Measurements from ENCODE around the gene NHP2. TPM values are rescaled to one million over a fixed set of nuclear protein-coding genes. Genes with fewer than 3 reads are reported as not detected.

Gene NHP2
- total RNA-seq, 1 experiment from 2014 or later = 322 TPM

GRCh38 chr5:178196986-178197385, 43.3 kb upstream of the NHP2 start:
- ChIA-PET POLR2A (interaction anchor here (1.2 kb wide), 1 partner anchor 10 kb away, joined by 3 read pairs; no protein-coding TSS in a partner anchor), CTCF (interaction anchor here (0.6 to 1.2 kb wide), 6 partner anchors 51 to 790 kb away, joined by 3 to 5 read pairs (median 3); no protein-coding TSS in a partner anchor)
- Mint-ChIP-seq H3K4me3 (ENCODE audit: unreplicated experiment) (no peak overlapping the region), H3K4me1 (ENCODE audit: insufficient read depth, unreplicated experiment) (peaks cover 29% of the 10 kb centered on the region), H3K9me3 (ENCODE audit: unreplicated experiment) (no peaks in the 10 kb centered on the region), H3K27ac (ENCODE audit: low read depth, unreplicated experiment) (no peak overlapping the region), H3K27me3 (ENCODE audit: insufficient read depth, unreplicated experiment) (peaks cover 23% of the 10 kb centered on the region), H3K36me3 (ENCODE audit: insufficient read depth, unreplicated experiment) (no peaks in the 10 kb centered on the region)
- intact Hi-C loops (cut with micrococcal nuclease) = no loop called here
- TF ChIP-seq CTCF (IDR thresholded peaks at IDR 0.05; ENCODE audit: unreplicated experiment) = peak; percentile 52
- BruUV-seq (replicated peaks) = no TSS peak
- no peak for DNase-seq (ENCODE audit: unreplicated experiment)

- TF ChIP-seq CTCF (IDR thresholded peaks at IDR 0.05; ENCODE audit: unreplicated experiment) = no peak
- no peak for DNase-seq (ENCODE audit: unreplicated experiment)
- peaks cover 23% of the 10 kb centered on the region for H3K27me3 Mint-ChIP-seq (ENCODE audit: insufficient read depth, unreplicated experiment)
- H3K4me1 Mint-ChIP-seq (ENCODE audit: insufficient read depth, unreplicated experiment) = peaks cover 24% of the 10 kb centered on the region
- POLR2A ChIA-PET = interaction anchor here (0.5 to 1.2 kb wide), 2 partner anchors 11 to 1174 kb away, joined by 3 read pairs; partner anchors contain the start of gene ZNF346
- H3K36me3 Mint-ChIP-seq (ENCODE audit: insufficient read depth, unreplicated experiment) = no peaks in the 10 kb centered on the region
- intact Hi-C loops (cut with micrococcal nuclease) = no loop called here
- CTCF ChIA-PET = interaction anchor here (0.6 to 1.2 kb wide), 5 partner anchors 51 to 789 kb away, joined by 3 to 5 read pairs (median 3); no protein-coding TSS in a partner anchor
- no peak overlapping the region for H3K4me3 Mint-ChIP-seq (ENCODE audit: unreplicated experiment)
- H3K9me3 Mint-ChIP-seq (ENCODE audit: unreplicated experiment) = no peaks in the 10 kb centered on the region
- H3K27ac Mint-ChIP-seq (ENCODE audit: low read depth, unreplicated experiment) = no peak overlapping the region
- BruUV-seq (replicated peaks) = no TSS peak
Observed at GRCh38 chr5:178196281-178196812, 42.7 kb upstream of the NHP2 start.

- POLR2A ChIA-PET = interaction anchor here (1.1 kb wide), 1 partner anchor 11 kb away, joined by 3 read pairs; the partner anchor contains the start of gene HNRNPAB
- CTCF ChIA-PET = interaction anchor here (0.6 kb wide), 2 partner anchors 44 to 860 kb away, joined by 3 read pairs; no protein-coding TSS in a partner anchor
- BruUV-seq (replicated peaks) = no TSS peak
Observed at GRCh38 chr5:178194026-178194425, 40.3 kb upstream of the NHP2 start.

More at GRCh38 chr5:178194026-178194425, 40.3 kb upstream of the NHP2 start:
- H3K4me1 Mint-ChIP-seq (ENCODE audit: insufficient read depth, unreplicated experiment) = peaks cover 12% of the 10 kb centered on the region
- no peaks in the 10 kb centered on the region for H3K9me3 Mint-ChIP-seq (ENCODE audit: unreplicated experiment)
- intact Hi-C loops (cut with micrococcal nuclease) = no loop called here
- H3K36me3 Mint-ChIP-seq (ENCODE audit: insufficient read depth, unreplicated experiment) = no peaks in the 10 kb centered on the region
- TF ChIP-seq CTCF (IDR thresholded peaks at IDR 0.05; ENCODE audit: unreplicated experiment) = no peak
- no peak for DNase-seq (ENCODE audit: unreplicated experiment)
- H3K4me3 Mint-ChIP-seq (ENCODE audit: unreplicated experiment) = no peak overlapping the region
- peaks cover 23% of the 10 kb centered on the region for H3K27me3 Mint-ChIP-seq (ENCODE audit: insufficient read depth, unreplicated experiment)
- no peak overlapping the region for H3K27ac Mint-ChIP-seq (ENCODE audit: low read depth, unreplicated experiment)
